HepG2 (cell line): ENCODE results near the gene STON1. TPM values are rescaled to one million over a fixed set of nuclear protein-coding genes. Genes with fewer than 3 reads are reported as not detected.
A peak's percentile ranks its signal among the peaks of the same experiment; 100 is the strongest.

Experiments used
- ARID5B ChIP-seq: IDR thresholded peaks from 2 replicates; pipeline ENCODE4 v1.4.0; 2020; ENCODE audit warnings: mild to moderate bottlenecking, missing genetic modification reagents
- HDAC2 ChIP-seq: sonication (generic); formaldehyde crosslinking; IDR thresholded peaks from 2 replicates; pipeline ENCODE4 v1.4.0; 2020; ENCODE audit warnings: missing genetic modification reagents
- KAT8 ChIP-seq: IDR thresholded peaks from 2 replicates; pipeline ENCODE4 v1.6.1; 2016; ENCODE audit warnings: missing genetic modification reagents, missing compliant biosample characterization
- KLF12 ChIP-seq: sonication (generic); formaldehyde crosslinking; IDR thresholded peaks from 2 replicates; pipeline ENCODE4 v1.4.0; 2020; ENCODE audit warnings: missing genetic modification reagents, borderline replicate concordance
- MAZ ChIP-seq, 2 experiments: sonication (generic) in 1 of 2; formaldehyde crosslinking in 1 of 2; IDR thresholded peaks; 2 replicates each; pipeline versions ENCODE4 v1.5.0 to v1.6.1; 2012 to 2020; ENCODE audit warnings: low read depth in 2 of 2, mild to moderate bottlenecking in 2 of 2, borderline replicate concordance in 1 of 2, improper control_type of control experiment in 1 of 2, low read length in 1 of 2, missing genetic modification reagents in 1 of 2, moderate library complexity in 1 of 2
- MLXIP ChIP-seq: sonication (generic); formaldehyde crosslinking; IDR thresholded peaks from 2 replicates; pipeline ENCODE4 v1.9.0; 2021; ENCODE audit warnings: missing genetic modification reagents, borderline replicate concordance
- PRDM4 ChIP-seq: sonication (generic); formaldehyde crosslinking; IDR thresholded peaks from 2 replicates; pipeline ENCODE4 v1.9.0; 2021; ENCODE audit warnings: missing genetic modification reagents, borderline replicate concordance
- TCF7 ChIP-seq: sonication (generic); IDR thresholded peaks from 2 replicates; pipeline ENCODE4 v1.6.1; 2016; ENCODE audit warnings: antibody characterized with exemption, low read depth
- ZBTB33 ChIP-seq: sonication (generic); formaldehyde crosslinking; IDR thresholded peaks from 2 replicates; pipeline ENCODE4 v1.4.0; 2020; ENCODE audit warnings: missing genetic modification reagents
- ZFP91 ChIP-seq: sonication (generic); formaldehyde crosslinking; IDR thresholded peaks from 2 replicates; pipeline ENCODE4 v1.9.0; 2022; ENCODE audit warnings: missing genetic modification reagents, mild to moderate bottlenecking, borderline replicate concordance
- ZNF207 ChIP-seq: fragments of 450-650 bp; IDR thresholded peaks from 2 replicates; pipeline ENCODE4 v1.6.1; 2016; ENCODE audit warnings: antibody characterized with exemption, borderline replicate concordance
- ZNF598 ChIP-seq: sonication (generic); formaldehyde crosslinking; IDR thresholded peaks from 2 replicates; pipeline ENCODE4 v1.5.1; 2020; ENCODE audit warnings: mild to moderate bottlenecking, missing genetic modification reagents, borderline replicate concordance
- ZNF616 ChIP-seq: sonication (generic); formaldehyde crosslinking; IDR thresholded peaks from 2 replicates; pipeline ENCODE4 v1.5.0; 2020; ENCODE audit warnings: low read depth, mild to moderate bottlenecking, missing genetic modification reagents
- ZSCAN25 ChIP-seq: sonication (generic); formaldehyde crosslinking; IDR thresholded peaks from 2 replicates; pipeline ENCODE4 v1.8.0; 2022; ENCODE audit warnings: mild to moderate bottlenecking, missing genetic modification reagents
- polyA plus RNA-seq, 8 experiments: library from polyadenylated mRNA; depleted of rRNA in 3 of 8; stranded (reverse) in 7 of 8; unstranded in 1 of 8; fragments of >200 nt; fragmentation: Illumina TruSeq in 4 of 8; extraction: Trizol in 4 of 8; gene quantifications; 2 replicates each; pipeline versions ENCODE4 v1.2.1 to v1.2.3, GENCODE V29; 2011 to 2016; ENCODE audit warnings: low read depth in 4 of 8, missing spikeins in 1 of 8, mixed read lengths in 1 of 8; ENCODE audit not compliant: insufficient read depth in 1 of 8
- total RNA-seq, 5 experiments: library from RNA; depleted of rRNA; stranded (reverse); fragments of >200 nt; fragmentation: Illumina TruSeq; extraction: Trizol; gene quantifications; 2 replicates each; pipeline ENCODE4 v1.2.3, GENCODE V29; 2016; ENCODE audit warnings: low read depth in 1 of 5

The STON1 gene
- total and polyA plus RNA-seq, 2 of the 13 experiments (the other 11 are each of a cell fraction or from before 2014, with no cell fraction given), result 0.09 to 0.28 TPM

GRCh38 chr2:48530033-48530811, at the start of gene STON1 (continued):
- TF ChIP-seq ARID5B (CRISPR knock-in tag) (no peak), TCF7 (no peak), ZSCAN25 (CRISPR knock-in tag) (0 out of 2 replicates have a peak, but pooled peaks have one; percentile 28), ZFP91 (CRISPR knock-in tag) (peak; percentile 25; the same call in 1 of the 2 replicates), HDAC2 (CRISPR knock-in tag) (no peak), KAT8 (CRISPR knock-in tag) (no peak), MLXIP (CRISPR knock-in tag) (no peak), ZNF616 (CRISPR knock-in tag) (no peak), ZNF598 (peak; percentile 75; the same call in 1 of the 2 replicates), ZBTB33 (CRISPR knock-in tag) (no peak), ZNF207 (no peak), PRDM4 (no peak), MAZ (IDR thresholded peaks at IDR 0.05; ENCODE audit: borderline replicate concordance, low read depth, low read length) (peak; percentile 49; the same call in 1 of the 2 replicates), MAZ (CRISPR knock-in tag; IDR thresholded peaks at IDR 0.05; ENCODE audit: low read depth) (0 out of 2 replicates have a peak, but pooled peaks have one; percentile 40), KLF12 (CRISPR knock-in tag) (no peak)
